ENCODE measurements around the gene SFTA2. TPM values are rescaled to one million over a fixed set of nuclear protein-coding genes. Genes with fewer than 3 reads are reported as not detected.

The SFTA2 gene
- total and polyA plus RNA-seq, 2 donors (not counting 1 experiment from before 2014, with no cell fraction given) = not detected

- peaks cover 42% of the 10 kb centered on the region for H3K27me3 Mint-ChIP-seq
- H3K9ac ChIP-seq (ENCODE audit: low read length) = no peak overlapping the region
- TF ChIP-seq EZH2 (IDR thresholded peaks at IDR 0.05; ENCODE audit: borderline replicate concordance, insufficient read depth, low read depth, low read length, poor library complexity, severe bottlenecking) = no peak
- TF ChIP-seq, protein P1, sequence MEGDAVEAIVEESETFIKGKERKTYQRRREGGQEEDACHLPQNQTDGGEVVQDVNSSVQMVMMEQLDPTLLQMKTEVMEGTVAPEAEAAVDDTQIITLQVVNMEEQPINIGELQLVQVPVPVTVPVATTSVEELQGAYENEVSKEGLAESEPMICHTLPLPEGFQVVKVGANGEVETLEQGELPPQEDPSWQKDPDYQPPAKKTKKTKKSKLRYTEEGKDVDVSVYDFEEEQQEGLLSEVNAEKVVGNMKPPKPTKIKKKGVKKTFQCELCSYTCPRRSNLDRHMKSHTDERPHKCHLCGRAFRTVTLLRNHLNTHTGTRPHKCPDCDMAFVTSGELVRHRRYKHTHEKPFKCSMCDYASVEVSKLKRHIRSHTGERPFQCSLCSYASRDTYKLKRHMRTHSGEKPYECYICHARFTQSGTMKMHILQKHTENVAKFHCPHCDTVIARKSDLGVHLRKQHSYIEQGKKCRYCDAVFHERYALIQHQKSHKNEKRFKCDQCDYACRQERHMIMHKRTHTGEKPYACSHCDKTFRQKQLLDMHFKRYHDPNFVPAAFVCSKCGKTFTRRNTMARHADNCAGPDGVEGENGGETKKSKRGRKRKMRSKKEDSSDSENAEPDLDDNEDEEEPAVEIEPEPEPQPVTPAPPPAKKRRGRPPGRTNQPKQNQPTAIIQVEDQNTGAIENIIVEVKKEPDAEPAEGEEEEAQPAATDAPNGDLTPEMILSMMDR (IDR thresholded peaks at IDR 0.05) = no peak
- H3K4me3 ChIP-seq (ENCODE audit: control extremely low read depth in 1 of 5, extremely low read depth in 1 of 5, insufficient read depth in 1 of 5, low read depth in 2 of 5, low read length in 4 of 5) = no peak overlapping the region
- H3K36me3 ChIP-seq (replicated peaks in 1 of 2; ENCODE audit: control extremely low read depth in 1 of 2, control insufficient read depth in 1 of 2, extremely low read depth in 1 of 2, insufficient read depth in 2 of 2, low read length in 1 of 2) = no peaks in the 10 kb centered on the region
- no peaks in the 10 kb centered on the region for H4K20me1 ChIP-seq (ENCODE audit: control insufficient read depth, insufficient read depth, low read length, poor library complexity, severe bottlenecking)
- peaks cover 0 to 20% (median 0%) of the 10 kb centered on the region in 4 experiments for H3K27me3 ChIP-seq (replicated peaks in 1 of 4; ENCODE audit: control extremely low read depth in 1 of 4, control insufficient read depth in 3 of 4, insufficient read depth in 4 of 4, low read length in 3 of 4)
- peaks cover 5% of the 10 kb centered on the region for H3K4me1 Mint-ChIP-seq
- H3K4me2 ChIP-seq (replicated peaks; ENCODE audit: low read depth, low read length, poor library complexity, severe bottlenecking) = no peak overlapping the region
- no peaks in the 10 kb centered on the region for H3K79me2 ChIP-seq (ENCODE audit: control insufficient read depth, insufficient read depth, low read length)
- peaks cover 0 to 6% (median 0%) of the 10 kb centered on the region in 3 donors for H3K9me3 ChIP-seq (ENCODE audit: control extremely low read depth in 1 of 3, control insufficient read depth in 2 of 3, insufficient read depth in 1 of 3, low read length in 2 of 3)
- no peaks in the 10 kb centered on the region for H3K9me3 Mint-ChIP-seq (ENCODE audit: insufficient read depth)
- 0% methylated on average over 1 of the region's 3 CpGs for WGBS (ENCODE audit: insufficient coverage)
- ChIA-PET CTCF (no interaction called here), POLR2A (no interaction called here)
- no peak overlapping the region for H3K4me3 Mint-ChIP-seq
- H2AFZ ChIP-seq (ENCODE audit: insufficient read depth, low read depth, low read length, poor library complexity, severe bottlenecking) = no peak overlapping the region
- H3K4me1 ChIP-seq (ENCODE audit: control insufficient read depth in 2 of 2, insufficient read depth in 2 of 2, low read length in 2 of 2) = no peaks in the 10 kb centered on the region
- DNase-seq (no peak), ATAC-seq (ENCODE audit: low read depth) (no peak)
- H3K27ac ChIP-seq (ENCODE audit: low read length in 2 of 2) = no peak overlapping the region
- intact Hi-C loops (cut with micrococcal nuclease) = no loop called here
- no peak overlapping the region for H3K27ac Mint-ChIP-seq
Observed at GRCh38 chr6:30966154-30966553, 34.2 kb upstream of the SFTA2 start.

GRCh38 chr6:30965140-30965601 lies 33.2 kb upstream of the SFTA2 start:
- POLR2A ChIA-PET = no interaction called here

More at GRCh38 chr6:30965140-30965601, 33.2 kb upstream of the SFTA2 start:
- H3K36me3 ChIP-seq (replicated peaks in 1 of 2; ENCODE audit: control extremely low read depth in 1 of 2, control insufficient read depth in 1 of 2, extremely low read depth in 1 of 2, insufficient read depth in 2 of 2, low read length in 1 of 2) = no peaks in the 10 kb centered on the region
- no peak overlapping the region for H3K4me3 ChIP-seq (ENCODE audit: control extremely low read depth in 1 of 5, extremely low read depth in 1 of 5, insufficient read depth in 1 of 5, low read depth in 2 of 5, low read length in 4 of 5)
- Mint-ChIP-seq H3K27ac (no peak overlapping the region), H3K4me1 (peaks cover 5% of the 10 kb centered on the region), H3K9me3 (ENCODE audit: insufficient read depth) (no peaks in the 10 kb centered on the region), H3K27me3 (peaks cover 45% of the 10 kb centered on the region), H3K4me3 (no peak overlapping the region)
- H3K9ac ChIP-seq (ENCODE audit: low read length) = no peak overlapping the region
- CTCF ChIA-PET = no interaction called here
- H3K27ac ChIP-seq (ENCODE audit: low read length in 2 of 2) = no peak overlapping the region
- H4K20me1 ChIP-seq (ENCODE audit: control insufficient read depth, insufficient read depth, low read length, poor library complexity, severe bottlenecking) = no peaks in the 10 kb centered on the region
- peaks cover 0 to 6% (median 0%) of the 10 kb centered on the region in 3 donors for H3K9me3 ChIP-seq (ENCODE audit: control extremely low read depth in 1 of 3, control insufficient read depth in 2 of 3, insufficient read depth in 1 of 3, low read length in 2 of 3)
- intact Hi-C loops (cut with micrococcal nuclease) = no loop called here
- TF ChIP-seq EZH2 (IDR thresholded peaks at IDR 0.05; ENCODE audit: borderline replicate concordance, insufficient read depth, low read depth, low read length, poor library complexity, severe bottlenecking) = no peak
- peaks cover 0 to 20% (median 0%) of the 10 kb centered on the region in 4 experiments for H3K27me3 ChIP-seq (replicated peaks in 1 of 4; ENCODE audit: control extremely low read depth in 1 of 4, control insufficient read depth in 3 of 4, insufficient read depth in 4 of 4, low read length in 3 of 4)
- H2AFZ ChIP-seq (ENCODE audit: insufficient read depth, low read depth, low read length, poor library complexity, severe bottlenecking) = no peak overlapping the region
- ATAC-seq (ENCODE audit: low read depth) (no peak), DNase-seq (no peak)
- 74% methylated on average over 5 of the region's 5 CpGs for WGBS (ENCODE audit: insufficient coverage)
- no peaks in the 10 kb centered on the region for H3K79me2 ChIP-seq (ENCODE audit: control insufficient read depth, insufficient read depth, low read length)
- no peak overlapping the region for H3K4me2 ChIP-seq (replicated peaks; ENCODE audit: low read depth, low read length, poor library complexity, severe bottlenecking)
- H3K4me1 ChIP-seq (ENCODE audit: control insufficient read depth in 2 of 2, insufficient read depth in 2 of 2, low read length in 2 of 2) = no peaks in the 10 kb centered on the region

All from B cell (primary cell).